GM12874 (cell line): Measurements from ENCODE around the gene SLK.

Source experiments
- TF ChIP-seq, protein P1 (sequence below): IDR thresholded peaks from 2 replicates; pipeline ENCODE4 v1.5.1; 2011; ENCODE audit warnings: low read depth, mild to moderate bottlenecking, control low read depth, low read length, moderate library complexity; ENCODE audit not compliant: insufficient read depth

The SLK gene

DNA sequence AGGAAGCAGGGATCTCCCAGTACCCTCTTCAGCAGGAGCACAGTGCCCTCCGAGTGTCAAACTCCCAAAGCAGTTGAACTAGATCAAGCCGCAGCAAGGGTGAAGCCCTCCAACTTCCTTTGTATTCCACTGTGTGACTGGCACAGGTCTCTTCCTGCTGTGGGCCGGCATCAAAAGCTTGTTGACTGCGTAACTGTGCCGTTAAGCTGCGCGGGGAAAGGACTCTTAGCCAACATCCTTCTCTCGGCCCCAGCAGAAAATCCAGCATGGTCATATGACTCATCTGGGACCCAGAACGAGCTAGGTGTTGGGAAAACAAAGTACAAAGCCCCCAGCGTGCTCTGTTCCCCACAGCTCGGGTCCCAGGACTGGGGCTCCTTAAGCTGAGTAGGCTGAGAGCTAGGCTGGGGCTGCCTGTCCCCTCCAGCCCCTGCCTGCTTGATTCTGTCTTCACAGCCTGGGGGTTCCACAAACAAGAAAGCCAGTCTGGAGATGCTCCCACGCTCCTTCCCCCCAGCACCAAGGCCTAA lies 66.5 kb downstream of the SLK start:
- TF ChIP-seq, protein P1, sequence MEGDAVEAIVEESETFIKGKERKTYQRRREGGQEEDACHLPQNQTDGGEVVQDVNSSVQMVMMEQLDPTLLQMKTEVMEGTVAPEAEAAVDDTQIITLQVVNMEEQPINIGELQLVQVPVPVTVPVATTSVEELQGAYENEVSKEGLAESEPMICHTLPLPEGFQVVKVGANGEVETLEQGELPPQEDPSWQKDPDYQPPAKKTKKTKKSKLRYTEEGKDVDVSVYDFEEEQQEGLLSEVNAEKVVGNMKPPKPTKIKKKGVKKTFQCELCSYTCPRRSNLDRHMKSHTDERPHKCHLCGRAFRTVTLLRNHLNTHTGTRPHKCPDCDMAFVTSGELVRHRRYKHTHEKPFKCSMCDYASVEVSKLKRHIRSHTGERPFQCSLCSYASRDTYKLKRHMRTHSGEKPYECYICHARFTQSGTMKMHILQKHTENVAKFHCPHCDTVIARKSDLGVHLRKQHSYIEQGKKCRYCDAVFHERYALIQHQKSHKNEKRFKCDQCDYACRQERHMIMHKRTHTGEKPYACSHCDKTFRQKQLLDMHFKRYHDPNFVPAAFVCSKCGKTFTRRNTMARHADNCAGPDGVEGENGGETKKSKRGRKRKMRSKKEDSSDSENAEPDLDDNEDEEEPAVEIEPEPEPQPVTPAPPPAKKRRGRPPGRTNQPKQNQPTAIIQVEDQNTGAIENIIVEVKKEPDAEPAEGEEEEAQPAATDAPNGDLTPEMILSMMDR, result no peak

DNA sequence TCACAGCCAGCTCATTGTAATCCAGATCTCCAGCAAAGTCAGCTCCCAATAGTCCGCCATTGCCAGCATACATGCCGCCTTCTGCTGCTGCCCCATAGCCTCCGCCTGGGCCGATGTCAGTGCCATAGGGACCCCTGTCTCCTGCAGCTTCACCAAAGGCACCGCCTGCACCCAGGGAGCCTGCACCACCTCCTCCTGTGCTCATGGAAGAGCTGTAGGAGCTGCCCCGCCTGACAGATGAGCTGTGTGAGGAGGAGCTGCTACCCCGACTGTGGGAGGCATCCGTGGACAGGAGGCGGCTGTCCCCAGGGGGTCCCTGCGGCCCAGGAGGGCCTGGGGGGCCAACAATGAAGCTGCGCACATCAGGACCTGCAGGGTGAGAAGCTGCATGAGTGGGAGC lies 67.0 kb downstream of the SLK start:
- TF ChIP-seq, protein P1, result no peak

DNA sequence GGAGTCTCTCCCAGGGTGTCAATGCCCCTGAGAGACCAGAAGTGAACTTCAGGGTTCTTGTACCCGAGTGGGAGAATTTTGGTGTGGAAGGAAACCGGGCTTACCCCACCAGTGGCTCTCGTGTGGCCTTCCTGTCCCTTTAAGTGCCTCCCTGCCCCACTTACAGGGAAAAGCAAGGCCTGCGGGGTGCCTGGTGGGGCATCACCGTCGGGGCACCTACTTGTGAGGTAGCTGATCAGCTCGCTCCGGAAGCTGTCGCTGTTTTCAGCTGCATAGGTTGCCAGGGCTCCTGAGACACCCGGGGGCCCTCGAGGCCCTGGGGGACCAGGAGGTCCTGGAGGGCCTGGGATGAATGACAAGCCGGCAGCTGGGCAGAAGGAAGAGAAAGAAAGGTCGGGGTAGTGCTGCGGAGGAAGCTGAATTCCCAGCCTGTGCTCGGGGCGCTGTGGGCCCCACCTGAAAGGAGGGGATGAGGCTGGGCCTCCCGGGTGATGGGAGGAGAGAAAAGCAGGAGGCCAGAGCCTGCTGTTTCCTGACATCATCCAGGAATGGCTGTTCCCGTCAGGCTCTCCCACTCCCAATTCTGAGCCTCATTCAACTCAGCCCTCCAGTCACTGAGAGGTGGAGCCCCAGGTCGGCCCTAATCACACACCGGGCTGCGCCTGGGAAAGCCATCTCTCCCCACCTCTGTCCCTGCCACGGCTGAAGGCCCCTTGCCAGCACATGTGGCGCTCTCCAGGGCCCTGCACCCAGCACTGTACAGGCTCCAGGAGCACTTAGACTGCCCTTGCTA lies 67.7 kb downstream of the SLK start:
- TF ChIP-seq, protein P1, result no peak

DNA sequence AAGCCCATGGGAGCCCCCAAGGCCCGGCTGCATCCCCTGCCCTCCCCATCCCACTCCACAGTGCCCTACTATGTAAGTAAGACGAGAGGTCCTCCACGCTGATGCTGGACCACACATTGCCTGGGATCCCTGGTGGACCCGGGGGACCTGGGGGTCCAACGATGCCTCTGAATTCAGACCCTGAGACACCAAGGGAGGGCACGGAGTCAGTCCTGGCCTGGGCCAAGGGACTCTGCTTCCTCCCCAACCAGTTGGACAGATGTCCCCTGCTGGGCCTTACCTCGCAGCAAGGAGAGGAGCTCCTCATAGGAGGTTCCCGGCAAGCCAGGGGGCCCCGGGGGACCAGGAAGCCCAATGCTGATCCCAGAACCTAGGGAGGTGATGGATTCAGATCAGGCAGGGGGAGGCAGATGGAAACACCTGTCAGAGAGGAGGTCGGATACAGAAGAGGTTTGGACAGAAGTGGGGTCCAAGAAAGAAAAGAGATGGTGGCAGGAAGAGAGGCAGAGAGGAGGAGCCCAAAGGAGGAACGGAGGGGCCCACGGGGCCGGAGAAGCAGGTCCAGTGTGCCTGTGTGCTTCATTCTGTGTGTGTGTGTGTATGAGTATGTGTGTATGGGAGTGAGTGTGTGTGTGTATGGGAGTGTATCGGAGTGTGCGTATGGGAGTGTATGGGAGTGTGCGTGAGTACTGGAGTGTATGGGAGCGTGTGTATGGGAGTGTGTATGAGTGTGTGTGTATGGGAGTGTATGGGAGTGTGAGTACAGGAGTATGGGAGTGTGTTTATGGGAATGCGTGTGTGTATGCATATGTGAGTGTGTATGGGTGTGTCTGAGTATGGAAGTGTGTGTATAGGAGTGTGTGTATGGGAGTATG lies 68.5 kb downstream of the SLK start:
- TF ChIP-seq, protein P1, result no peak

DNA sequence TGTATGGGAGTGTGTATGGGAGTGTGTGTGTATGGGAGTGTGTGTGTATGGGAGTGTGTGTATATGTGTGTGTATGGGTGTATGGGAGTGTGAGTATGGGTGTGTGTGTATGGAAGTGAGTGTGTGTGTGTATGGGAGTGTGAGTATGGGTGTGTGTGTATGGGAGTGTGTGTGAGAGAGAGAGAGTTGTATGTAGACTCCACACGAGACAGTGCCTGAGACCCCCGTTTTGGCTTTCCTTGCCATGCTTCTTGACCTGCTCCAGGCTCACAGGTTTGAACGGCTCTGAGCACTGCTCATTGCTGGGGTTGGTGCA lies 69.1 kb downstream of the SLK start:
- TF ChIP-seq, protein P1, result no peak

DNA sequence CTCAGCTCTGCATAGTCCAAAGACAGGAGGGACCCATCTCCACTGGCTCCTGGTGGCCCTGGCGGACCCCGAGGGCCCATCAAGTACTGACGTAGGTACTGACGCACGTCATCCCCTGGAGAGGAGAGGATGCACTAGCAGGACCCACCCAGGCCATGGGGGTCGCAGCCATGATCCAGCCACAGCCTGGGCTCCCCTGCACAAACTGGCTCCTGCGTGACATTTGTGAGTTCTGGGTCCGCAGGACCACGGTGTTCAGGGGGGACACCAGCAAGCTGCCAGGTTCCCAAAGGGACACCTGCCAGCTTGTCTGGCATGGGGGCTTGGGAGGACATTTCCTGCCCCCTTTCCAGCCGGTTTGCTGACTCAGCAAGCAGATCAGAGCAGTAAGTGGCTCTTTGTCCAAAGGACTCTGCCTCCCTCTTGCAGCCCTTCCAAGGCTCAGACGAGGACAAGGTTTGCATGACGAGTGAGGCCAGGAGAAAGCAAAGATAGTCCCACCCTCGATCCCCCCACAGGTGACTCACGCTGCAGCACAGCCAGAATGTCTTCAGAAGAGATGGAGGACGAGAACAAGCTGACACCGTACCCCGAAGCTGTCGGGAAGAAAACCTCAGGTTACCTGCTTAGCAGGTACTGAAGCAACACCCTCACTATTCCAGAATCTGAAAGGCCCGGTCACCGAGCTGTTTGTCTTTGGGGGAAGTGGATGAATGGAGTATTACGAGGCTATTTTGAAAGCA lies 69.7 kb downstream of the SLK start:
- TF ChIP-seq, protein P1, result no peak
